Calu3 (cell line): ENCODE results near the gene EMID1. TPM values are rescaled to one million over a fixed set of nuclear protein-coding genes. Genes with fewer than 3 reads are reported as not detected.

Source experiments
- BruUV-seq: library from RNA; stranded (reverse); fragments of 400-500 nt; replicated peaks from 2 replicates; lab custom pipeline; 2021; lab: Mats Ljungman, UMichigan
- CTCF ChIA-PET: fragments of 300-600 bp; sonication (Branson Sonifier 250); formaldehyde crosslinking; loops from one replicate; lab custom pipeline; 2022; ENCODE audit warnings: antibody characterized with exemption; lab: Charles Lee
- DNase-seq: peaks from one replicate; pipeline ENCODE4 v3.0.0; 2022
- H3K27ac Mint-ChIP-seq: one replicate; pipeline ENCODE4 v1.8.0; 2022; ENCODE audit warnings: mixed read lengths; ENCODE audit not compliant: unreplicated experiment
- H3K27me3 Mint-ChIP-seq: one replicate; pipeline ENCODE4 v1.8.0; 2022; ENCODE audit warnings: mixed read lengths; ENCODE audit not compliant: unreplicated experiment
- H3K36me3 Mint-ChIP-seq: one replicate; pipeline ENCODE4 v1.8.0; 2022; ENCODE audit warnings: mild to moderate bottlenecking, moderate library complexity, mixed read lengths; ENCODE audit not compliant: insufficient read depth, unreplicated experiment
- H3K4me1 Mint-ChIP-seq: one replicate; pipeline ENCODE4 v1.8.0; 2022; ENCODE audit warnings: mild to moderate bottlenecking, low read depth, mixed read lengths; ENCODE audit not compliant: unreplicated experiment
- H3K4me3 Mint-ChIP-seq: one replicate; pipeline ENCODE4 v1.8.0; 2022; ENCODE audit warnings: mild to moderate bottlenecking, low read depth, moderate library complexity, mixed read lengths; ENCODE audit not compliant: unreplicated experiment
- H3K9me3 Mint-ChIP-seq: one replicate; pipeline ENCODE4 v1.8.0; 2022; ENCODE audit warnings: low read depth, mixed read lengths; ENCODE audit not compliant: unreplicated experiment
- CTCF ChIP-seq: fragments of 200-600 bp; IDR thresholded peaks from one replicate; pipeline ENCODE4 v1.8.0; 2022; ENCODE audit warnings: antibody characterized with exemption; ENCODE audit not compliant: unreplicated experiment
- intact Hi-C: fragments of 100-400 bp; cut with micrococcal nuclease; formaldehyde crosslinking; loops from one replicate; pipeline ENCODE4 v1.10.0; 2022; ENCODE audit not compliant: unreplicated experiment
- total RNA-seq: library from RNA; stranded (reverse); gene quantifications from 2 replicates; pipeline ENCODE4 v1.2.3, GENCODE V29; 2022

The EMID1 gene
- total RNA-seq, 1 experiment from 2014 or later, result 1.1 TPM

- H3K4me3 Mint-ChIP-seq, result no peak overlapping the region
- intact Hi-C loops, result no loop called here
- DNase-seq, result no peak
- no peaks in the 10 kb centered on the region for H3K36me3 Mint-ChIP-seq
- no peak for TF ChIP-seq CTCF
- H3K27me3 Mint-ChIP-seq, result peaks cover 40% of the 10 kb centered on the region
- H3K9me3 Mint-ChIP-seq, result no peaks in the 10 kb centered on the region
- no TSS peak for BruUV-seq
- CTCF ChIA-PET, result interaction anchor here (1.5 to 1.7 kb wide), 2 partner anchors 11 to 19 kb away, joined by 4 read pairs; no protein-coding TSS in a partner anchor
- H3K27ac Mint-ChIP-seq, result no peak overlapping the region
- no peaks in the 10 kb centered on the region for H3K4me1 Mint-ChIP-seq
Observed at GRCh38 chr22:29226351-29226981, 20.8 kb downstream of the EMID1 start.

- no peaks in the 10 kb centered on the region for H3K36me3 Mint-ChIP-seq
- BruUV-seq, result no TSS peak
- CTCF ChIA-PET, result no interaction called here
Observed at GRCh38 chr22:29230972-29231875, 25.5 kb downstream of the EMID1 start.

GRCh38 chr22:29231971-29232959 lies 26.6 kb downstream of the EMID1 start:
- H3K9me3 Mint-ChIP-seq, result peaks cover 3% of the 10 kb centered on the region
- no peaks in the 10 kb centered on the region for H3K36me3 Mint-ChIP-seq
- CTCF ChIA-PET, result no interaction called here
- no peak overlapping the region for H3K27ac Mint-ChIP-seq
- peaks cover 35% of the 10 kb centered on the region for H3K27me3 Mint-ChIP-seq
- no TSS peak for BruUV-seq
- no peak for TF ChIP-seq CTCF
- H3K4me1 Mint-ChIP-seq, result no peaks in the 10 kb centered on the region
- no peak for DNase-seq
- H3K4me3 Mint-ChIP-seq, result no peak overlapping the region
- intact Hi-C loops, result no loop called here

More at GRCh38 chr22:29230972-29231875, 25.5 kb downstream of the EMID1 start:
- Mint-ChIP-seq H3K27ac (no peak overlapping the region), H3K4me1 (no peaks in the 10 kb centered on the region), H3K27me3 (peaks cover 43% of the 10 kb centered on the region), H3K9me3 (peaks cover 3% of the 10 kb centered on the region), H3K4me3 (no peak overlapping the region)
- no peak for TF ChIP-seq CTCF
- DNase-seq, result no peak
- intact Hi-C loops, result no loop called here
